HEK293 (cell line): ENCODE results near the gene ZNF146.

Experiments used
- BCL6B ChIP-seq: fragments of 450-650 bp; formaldehyde crosslinking; IDR thresholded peaks from 2 replicates; pipeline ENCODE4 v1.5.1; 2017; ENCODE audit warnings: missing biosample characterization, missing genetic modification characterization
- KLF16 ChIP-seq: fragments of 450-650 bp; formaldehyde crosslinking; IDR thresholded peaks from 2 replicates; pipeline ENCODE4 v1.5.1; 2017; ENCODE audit warnings: missing biosample characterization, missing genetic modification characterization
- KLF8 ChIP-seq: fragments of 450-650 bp; formaldehyde crosslinking; IDR thresholded peaks from 2 replicates; pipeline ENCODE4 v1.5.1; 2016; ENCODE audit warnings: missing biosample characterization, missing genetic modification characterization
- OVOL3 ChIP-seq: fragments of 450-650 bp; formaldehyde crosslinking; IDR thresholded peaks from 2 replicates; pipeline ENCODE4 v1.5.1; 2016; ENCODE audit warnings: missing biosample characterization, missing genetic modification characterization
- RBAK ChIP-seq: fragments of 450-650 bp; formaldehyde crosslinking; IDR thresholded peaks from 2 replicates; pipeline ENCODE4 v1.5.1; 2016; ENCODE audit warnings: missing biosample characterization, missing genetic modification characterization
- SP3 ChIP-seq: fragments of 450-650 bp; formaldehyde crosslinking; IDR thresholded peaks from 2 replicates; pipeline ENCODE4 v1.5.1; 2016; ENCODE audit warnings: missing biosample characterization, missing genetic modification characterization
- YY1 ChIP-seq: fragments of 450-650 bp; formaldehyde crosslinking; IDR thresholded peaks from 2 replicates; pipeline ENCODE4 v1.5.1; 2018; ENCODE audit warnings: missing biosample characterization, missing genetic modification characterization
- ZBTB17 ChIP-seq: fragments of 450-650 bp; formaldehyde crosslinking; IDR thresholded peaks from 2 replicates; pipeline ENCODE4 v1.5.1; 2016; ENCODE audit warnings: missing biosample characterization, missing genetic modification characterization
- ZBTB44 ChIP-seq: fragments of 450-650 bp; IDR thresholded peaks from 2 replicates; pipeline ENCODE4 v1.5.1; 2018; ENCODE audit warnings: missing biosample characterization, mild to moderate bottlenecking, missing genetic modification characterization
- ZBTB6 ChIP-seq: fragments of 450-650 bp; formaldehyde crosslinking; IDR thresholded peaks from 2 replicates; pipeline ENCODE4 v1.5.1; 2017; ENCODE audit warnings: missing biosample characterization, missing genetic modification characterization
- ZFP37 ChIP-seq: fragments of 450-650 bp; formaldehyde crosslinking; IDR thresholded peaks from 2 replicates; pipeline ENCODE4 v1.5.1; 2016; ENCODE audit warnings: missing biosample characterization, missing genetic modification characterization
- ZNF140 ChIP-seq: fragments of 450-650 bp; formaldehyde crosslinking; IDR thresholded peaks from 2 replicates; pipeline ENCODE4 v1.5.1; 2016; ENCODE audit warnings: missing biosample characterization, missing genetic modification characterization
- ZNF148 ChIP-seq: fragments of 450-650 bp; formaldehyde crosslinking; IDR thresholded peaks from 2 replicates; pipeline ENCODE4 v1.5.0; 2017; ENCODE audit warnings: missing biosample characterization, missing genetic modification characterization, borderline replicate concordance
- ZNF184 ChIP-seq: fragments of 450-650 bp; IDR thresholded peaks from 2 replicates; pipeline ENCODE4 v1.5.1; 2018; ENCODE audit warnings: missing biosample characterization, mild to moderate bottlenecking, missing genetic modification characterization
- ZNF23 ChIP-seq: fragments of 450-650 bp; formaldehyde crosslinking; IDR thresholded peaks from 2 replicates; pipeline ENCODE4 v1.5.1; 2016; ENCODE audit warnings: missing biosample characterization, missing genetic modification characterization, borderline replicate concordance
- ZNF26 ChIP-seq: fragments of 450-650 bp; formaldehyde crosslinking; IDR thresholded peaks from 2 replicates; pipeline ENCODE4 v1.5.1; 2016; ENCODE audit warnings: missing biosample characterization, missing genetic modification characterization
- ZNF274 ChIP-seq, 2 experiments: fragments of 200-500 bp in 1 of 2; fragments of 450-650 bp in 1 of 2; sonication (Bioruptor generic) in 1 of 2; formaldehyde crosslinking in 1 of 2; IDR thresholded peaks; 2 replicates each; pipeline versions ENCODE4 v1.5.1 to v1.6.1; 2014 to 2016; ENCODE audit warnings: borderline replicate concordance in 1 of 2, inconsistent platforms in 1 of 2, low read length in 1 of 2, missing biosample characterization in 1 of 2, missing genetic modification characterization in 1 of 2
- ZNF391 ChIP-seq: fragments of 450-650 bp; formaldehyde crosslinking; IDR thresholded peaks from 2 replicates; pipeline ENCODE4 v1.5.1; 2016; ENCODE audit warnings: low read depth, missing biosample characterization, missing genetic modification characterization, borderline replicate concordance
- ZNF433 ChIP-seq: fragments of 450-650 bp; formaldehyde crosslinking; IDR thresholded peaks from 2 replicates; pipeline ENCODE4 v1.5.1; 2016; ENCODE audit warnings: missing biosample characterization, missing genetic modification characterization, low read depth
- ZNF501 ChIP-seq: fragments of 450-650 bp; formaldehyde crosslinking; IDR thresholded peaks from 2 replicates; pipeline ENCODE4 v1.5.1; 2016; ENCODE audit warnings: missing biosample characterization, missing genetic modification characterization
- ZNF530 ChIP-seq: fragments of 450-650 bp; formaldehyde crosslinking; IDR thresholded peaks from 2 replicates; pipeline ENCODE4 v1.5.1; 2016; ENCODE audit warnings: low read depth, missing biosample characterization, missing genetic modification characterization
- ZNF544 ChIP-seq: fragments of 450-650 bp; formaldehyde crosslinking; IDR thresholded peaks from 2 replicates; pipeline ENCODE4 v1.5.0; 2017; ENCODE audit warnings: missing biosample characterization, missing genetic modification characterization
- ZNF548 ChIP-seq: fragments of 450-650 bp; formaldehyde crosslinking; IDR thresholded peaks from 2 replicates; pipeline ENCODE4 v1.5.1; 2016; ENCODE audit warnings: missing biosample characterization, missing genetic modification characterization
- ZNF624 ChIP-seq: fragments of 450-650 bp; formaldehyde crosslinking; IDR thresholded peaks from 2 replicates; pipeline ENCODE4 v1.5.1; 2017; ENCODE audit warnings: missing biosample characterization, missing genetic modification characterization
- ZNF626 ChIP-seq: fragments of 450-650 bp; sonication (Bioruptor Pico); formaldehyde crosslinking; IDR thresholded peaks from 2 replicates; pipeline ENCODE4 v1.5.1; 2018; ENCODE audit warnings: missing biosample characterization, missing genetic modification characterization, inconsistent platforms
- ZNF629 ChIP-seq: fragments of 450-650 bp; formaldehyde crosslinking; IDR thresholded peaks from 2 replicates; pipeline ENCODE4 v1.5.1; 2017; ENCODE audit warnings: missing biosample characterization, missing genetic modification characterization
- ZNF645 ChIP-seq: fragments of 450-650 bp; formaldehyde crosslinking; IDR thresholded peaks from 2 replicates; pipeline ENCODE4; 2016; ENCODE audit warnings: missing biosample characterization, missing genetic modification characterization
- ZNF658 ChIP-seq: fragments of 450-650 bp; formaldehyde crosslinking; IDR thresholded peaks from 2 replicates; pipeline ENCODE4; 2016; ENCODE audit warnings: missing biosample characterization, missing genetic modification characterization
- ZNF76 ChIP-seq: fragments of 450-650 bp; formaldehyde crosslinking; IDR thresholded peaks from 2 replicates; pipeline ENCODE4; 2016; ENCODE audit warnings: low read depth, missing biosample characterization, missing genetic modification characterization, borderline replicate concordance
- ZNF830 ChIP-seq: fragments of 450-650 bp; IDR thresholded peaks from 2 replicates; pipeline ENCODE4 v1.5.0; 2018; ENCODE audit warnings: missing biosample characterization, missing genetic modification characterization, low read depth, mild to moderate bottlenecking, moderate library complexity
- ZNF837 ChIP-seq: fragments of 450-650 bp; formaldehyde crosslinking; IDR thresholded peaks from 2 replicates; pipeline ENCODE4 v1.5.1; 2016; ENCODE audit warnings: missing biosample characterization, missing genetic modification characterization

ZNF146 gene

GRCh38 chr19:36169084-36169760, 45.7 kb upstream of the ZNF146 start (continued):
- no peak for TF ChIP-seq ZNF626 (tag by site-specific recombination)
- peak; percentile 97 for TF ChIP-seq KLF8 (tag by site-specific recombination)
- TF ChIP-seq YY1 = peak; percentile 25; the same call in 1 of the 2 replicates
- TF ChIP-seq ZBTB44 (tag by site-specific recombination) = no peak; the same call in 1 of the 2 replicates
- peak; percentile 89 for TF ChIP-seq ZNF501 (tag by site-specific recombination)
- no peak for TF ChIP-seq ZNF148
- no peak for TF ChIP-seq ZNF530 (tag by site-specific recombination)
- no peak for TF ChIP-seq ZNF140 (tag by site-specific recombination)
- 0 out of 2 replicates have a peak, but pooled peaks have one; percentile 13 for TF ChIP-seq KLF16 (tag by site-specific recombination)
- TF ChIP-seq ZNF23 (tag by site-specific recombination) = no peak
- TF ChIP-seq OVOL3 (tag by site-specific recombination) = no peak; the same call in 1 of the 2 replicates
- no peak for TF ChIP-seq ZNF184 (tag by site-specific recombination)
- TF ChIP-seq ZNF274 (IDR thresholded peaks at IDR 0.05; ENCODE audit: low read length) = no peak
- no peak for TF ChIP-seq ZNF274 (tag by site-specific recombination; IDR thresholded peaks at IDR 0.05; ENCODE audit: borderline replicate concordance)
- no peak for TF ChIP-seq ZNF830 (tag by site-specific recombination)
- TF ChIP-seq BCL6B = no peak
- TF ChIP-seq ZNF837 = no peak
- no peak for TF ChIP-seq ZNF26 (tag by site-specific recombination)
- no peak for TF ChIP-seq ZNF548 (tag by site-specific recombination)
- TF ChIP-seq ZNF391 (tag by site-specific recombination) = peak; percentile 47; the same call in 1 of the 2 replicates
- peak; percentile 88 for TF ChIP-seq ZBTB17 (tag by site-specific recombination)
- TF ChIP-seq ZNF645 (tag by site-specific recombination) = no peak
- TF ChIP-seq ZNF76 (tag by site-specific recombination) = 0 out of 2 replicates have a peak, but pooled peaks have one; percentile 25
- TF ChIP-seq ZNF624 (tag by site-specific recombination) = no peak
- no peak for TF ChIP-seq SP3 (tag by site-specific recombination)
- peak; percentile 75; the same call in 1 of the 2 replicates for TF ChIP-seq ZBTB6 (tag by site-specific recombination)
- TF ChIP-seq ZNF433 (tag by site-specific recombination) = no peak
- TF ChIP-seq RBAK = no peak
- TF ChIP-seq ZNF629 (tag by site-specific recombination) = peak; percentile 84
- no peak for TF ChIP-seq ZNF658 (tag by site-specific recombination)
- TF ChIP-seq ZFP37 (tag by site-specific recombination) = peak; percentile 33; the same call in 1 of the 2 replicates
- no peak for TF ChIP-seq ZNF544 (tag by site-specific recombination)
